Esophagus squamous epithelium (tissue), 4 donors: ENCODE results near the gene PTAFR.

Experiments used
- POLR2A ChIP-seq, 4 donors: fragments of 450-650 bp; IDR thresholded peaks; one replicate each; pipeline ENCODE4 v1.6.1; 2017; ENCODE audit warnings: antibody characterized with exemption in 4 of 4, mild to moderate bottlenecking in 4 of 4, moderate library complexity in 3 of 4
- TF ChIP-seq, protein P1 (sequence below), 6 experiments: fragments of 450-650 bp in 4 of 6; fragments of 200-600 bp in 2 of 6; sonication (generic) in 2 of 6; IDR thresholded peaks; one replicate each; pipeline ENCODE4 v1.5.1; 2016 to 2019; ENCODE audit warnings: antibody characterized with exemption in 6 of 6, mild to moderate bottlenecking in 4 of 6, moderate library complexity in 4 of 6

GRCh38 chr1:28130901-28131300 is 45.6 kb downstream of the PTAFR start:
- TF ChIP-seq POLR2A (IDR thresholded peaks at IDR 0.05), result no peak
- TF ChIP-seq, protein P1, sequence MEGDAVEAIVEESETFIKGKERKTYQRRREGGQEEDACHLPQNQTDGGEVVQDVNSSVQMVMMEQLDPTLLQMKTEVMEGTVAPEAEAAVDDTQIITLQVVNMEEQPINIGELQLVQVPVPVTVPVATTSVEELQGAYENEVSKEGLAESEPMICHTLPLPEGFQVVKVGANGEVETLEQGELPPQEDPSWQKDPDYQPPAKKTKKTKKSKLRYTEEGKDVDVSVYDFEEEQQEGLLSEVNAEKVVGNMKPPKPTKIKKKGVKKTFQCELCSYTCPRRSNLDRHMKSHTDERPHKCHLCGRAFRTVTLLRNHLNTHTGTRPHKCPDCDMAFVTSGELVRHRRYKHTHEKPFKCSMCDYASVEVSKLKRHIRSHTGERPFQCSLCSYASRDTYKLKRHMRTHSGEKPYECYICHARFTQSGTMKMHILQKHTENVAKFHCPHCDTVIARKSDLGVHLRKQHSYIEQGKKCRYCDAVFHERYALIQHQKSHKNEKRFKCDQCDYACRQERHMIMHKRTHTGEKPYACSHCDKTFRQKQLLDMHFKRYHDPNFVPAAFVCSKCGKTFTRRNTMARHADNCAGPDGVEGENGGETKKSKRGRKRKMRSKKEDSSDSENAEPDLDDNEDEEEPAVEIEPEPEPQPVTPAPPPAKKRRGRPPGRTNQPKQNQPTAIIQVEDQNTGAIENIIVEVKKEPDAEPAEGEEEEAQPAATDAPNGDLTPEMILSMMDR (IDR thresholded peaks at IDR 0.05), result no peak
